HUDEP-2 (cell line): ENCODE measurements around the gene ZSWIM6.

Source experiments
- DNase-seq, 76 experiments: peaks; one replicate each; lab custom pipeline; 2025; ENCODE audit not compliant: unreplicated experiment in 76 of 76; lab: John Stamatoyannopoulos, UW

ZSWIM6 gene

DNA sequence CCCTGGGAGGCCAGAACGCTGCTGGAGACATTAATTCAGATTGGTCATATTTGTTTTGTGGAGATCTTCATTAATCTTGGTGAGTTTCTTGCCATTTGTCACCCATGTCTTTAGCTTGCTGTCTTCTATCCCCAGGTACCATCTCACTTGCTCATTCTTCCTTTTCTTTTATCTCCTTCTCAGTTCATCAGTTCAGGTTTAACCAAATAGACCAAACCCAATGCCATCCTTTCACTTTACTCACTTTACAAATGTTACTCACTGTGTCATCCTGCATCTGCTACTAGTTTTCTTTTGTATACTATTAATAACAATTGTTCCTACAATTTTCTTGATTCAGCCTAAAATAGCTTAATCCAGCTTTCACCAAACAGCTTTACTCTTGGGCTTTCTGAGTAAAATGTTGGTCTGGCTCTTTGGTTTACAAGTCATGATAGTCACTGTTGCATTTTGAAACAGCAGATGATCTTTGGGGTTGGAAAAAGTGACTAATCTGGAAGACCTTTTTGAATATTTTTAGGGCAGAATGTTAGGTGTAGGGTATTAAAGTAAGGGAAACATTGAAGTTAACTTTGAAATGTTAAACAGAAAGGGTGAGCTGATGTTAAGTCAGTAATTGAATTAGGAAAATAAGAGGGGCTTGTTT lies 246.9 kb downstream of the ZSWIM6 start:
- DNase-seq = no peak

GRCh38 chr5:61582205-61582820 lies 250.3 kb downstream of the ZSWIM6 start:
- no peak for DNase-seq

DNA sequence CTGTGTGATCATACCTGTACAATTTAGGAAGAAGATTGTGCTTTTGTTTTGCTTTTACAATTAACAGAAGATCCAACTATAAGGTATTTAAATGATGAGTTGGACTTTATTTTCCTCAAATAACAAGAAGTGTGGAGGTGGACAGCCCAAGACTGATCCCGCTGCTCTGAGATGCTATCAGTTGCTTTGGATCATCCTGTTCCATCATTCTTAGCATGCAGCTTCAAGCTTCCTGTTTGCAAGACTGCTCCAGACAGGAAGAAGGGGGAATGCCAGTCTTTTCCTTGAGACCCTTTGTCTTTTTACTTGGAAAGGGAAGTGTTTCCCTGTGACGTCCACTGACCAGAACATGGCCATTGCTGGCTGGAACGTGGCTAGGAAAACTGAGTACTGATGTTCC lies 250.8 kb downstream of the ZSWIM6 start:
- DNase-seq = no peak

- no peak for DNase-seq
Measured at GRCh38 chr5:61586096-61587084, 254.3 kb downstream of the ZSWIM6 start.

GRCh38 chr5:61587125-61587524 lies 255.1 kb downstream of the ZSWIM6 start:
- no peak for DNase-seq

DNA sequence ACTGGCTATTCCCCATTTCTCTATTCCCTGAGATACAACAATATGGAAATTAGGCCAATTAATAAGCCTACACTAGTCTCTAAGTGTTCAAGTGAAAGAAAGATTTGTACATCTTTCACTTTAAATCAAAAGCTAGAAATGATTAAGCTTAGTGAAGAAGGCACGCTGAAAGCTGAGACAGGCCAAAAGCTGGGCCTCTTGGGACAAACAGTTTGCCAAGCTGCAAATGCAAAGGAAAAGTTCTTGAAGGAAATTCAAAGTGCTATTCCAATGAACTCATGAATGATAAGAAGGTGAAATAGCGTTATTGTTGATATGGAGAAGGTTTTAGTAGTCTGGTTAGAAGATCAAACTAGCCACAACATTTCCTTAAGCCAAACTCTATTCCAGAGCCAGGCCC lies 256.2 kb downstream of the ZSWIM6 start:
- no peak for DNase-seq

DNA sequence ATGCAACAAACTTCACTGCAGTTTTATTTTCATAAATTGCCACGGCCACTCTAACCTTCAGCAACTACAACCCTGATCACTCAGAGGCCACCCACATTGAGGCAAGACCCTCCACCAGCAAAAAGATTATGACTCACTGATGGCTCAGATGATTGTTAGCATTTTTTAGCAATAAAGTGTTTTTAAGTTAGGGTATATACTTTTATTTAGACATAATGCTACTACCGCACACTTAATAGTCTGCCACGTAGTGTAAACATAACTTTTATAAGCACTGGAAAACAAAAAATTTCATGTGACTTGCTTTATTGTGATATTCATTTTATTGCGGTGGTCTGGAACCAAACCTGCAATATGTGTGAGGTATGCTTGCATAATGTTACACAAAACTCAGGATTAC lies 257.9 kb downstream of the ZSWIM6 start:
- DNase-seq = no peak

DNA sequence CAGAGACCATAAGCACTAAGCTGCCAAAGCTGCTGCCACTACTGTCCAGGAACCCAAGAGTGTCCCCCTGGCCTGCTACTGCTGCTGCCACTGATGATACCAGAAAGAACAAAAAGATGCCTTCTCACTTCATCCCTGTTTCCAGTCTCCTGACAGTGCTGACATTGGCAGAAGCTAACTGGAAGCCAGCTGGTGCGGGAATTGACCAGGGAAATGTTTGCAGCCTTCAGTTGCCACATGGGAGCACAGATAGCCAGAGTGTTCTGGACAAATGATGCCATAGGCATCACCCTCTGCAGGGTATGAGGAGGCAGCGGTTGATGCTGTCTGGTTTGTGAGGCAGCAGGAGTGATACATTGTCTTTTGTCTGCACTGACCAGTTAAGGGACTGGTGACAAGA lies 258.4 kb downstream of the ZSWIM6 start:
- no peak for DNase-seq

GRCh38 chr5:61591859-61592258 lies 259.8 kb downstream of the ZSWIM6 start:
- no peak for DNase-seq

DNA sequence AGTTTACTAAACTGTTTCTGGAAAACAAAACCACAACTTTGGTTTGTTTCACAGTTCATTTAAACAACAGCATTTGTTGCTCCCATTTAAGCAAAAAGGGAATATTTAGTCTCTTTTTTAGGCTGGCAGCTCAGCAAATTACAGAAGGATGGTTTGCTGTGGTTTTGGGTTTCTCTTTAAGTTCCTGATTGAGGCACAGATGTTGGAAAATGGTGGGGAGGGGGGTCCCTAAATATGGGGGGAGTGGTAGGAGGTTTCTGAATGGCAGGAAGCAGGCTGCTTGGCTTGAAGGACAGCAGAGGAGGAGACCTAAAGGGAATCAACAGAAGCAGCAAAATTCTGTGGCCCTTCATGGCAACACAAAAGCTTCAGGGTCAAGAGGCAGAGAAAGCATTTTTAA lies 263.4 kb downstream of the ZSWIM6 start:
- DNase-seq = no peak
